ENCODE results near the gene GCM1.

Gene GCM1

GRCh38 chr6:53111865-53112264 is 36.8 kb downstream of the GCM1 start:
- FAIRE-seq (no peak), DNase-seq (ENCODE audit: insufficient read length, low spot score) (no peak)

- DNase-seq (ENCODE audit: insufficient read length, low spot score) (no peak), FAIRE-seq (no peak)
Observed at GRCh38 chr6:53109612-53110011, 39.0 kb downstream of the GCM1 start.

- DNase-seq (ENCODE audit: insufficient read length, low spot score) (no peak), FAIRE-seq (no peak)
Observed at GRCh38 chr6:53107091-53107490, 41.5 kb downstream of the GCM1 start.

GRCh38 chr6:53104916-53105315 is 43.7 kb downstream of the GCM1 start:
- FAIRE-seq: no peak

GRCh38 chr6:53103993-53104675 is 44.5 kb downstream of the GCM1 start:
- DNase-seq (ENCODE audit: insufficient read length, low spot score) (peak; percentile 12), FAIRE-seq (no peak)

More at GRCh38 chr6:53104916-53105315, 43.7 kb downstream of the GCM1 start:
- DNase-seq (ENCODE audit: insufficient read length, low spot score): no peak

GRCh38 chr6:53101006-53101405 is 47.6 kb downstream of the GCM1 start:
- no peak for DNase-seq (ENCODE audit: insufficient read length, low spot score)
- no peak for FAIRE-seq

GRCh38 chr6:53100561-53100960 is 48.1 kb downstream of the GCM1 start:
- FAIRE-seq (no peak), DNase-seq (ENCODE audit: insufficient read length, low spot score) (no peak)

- FAIRE-seq (no peak), DNase-seq (ENCODE audit: insufficient read length, low spot score) (no peak)
Observed at GRCh38 chr6:53095716-53096115, 52.9 kb downstream of the GCM1 start.

- FAIRE-seq (no peak), DNase-seq (ENCODE audit: insufficient read length, low spot score) (no peak)
Observed at GRCh38 chr6:53095270-53095669, 53.4 kb downstream of the GCM1 start.

GRCh38 chr6:53090576-53090975 is 58.1 kb downstream of the GCM1 start:
- DNase-seq (ENCODE audit: insufficient read length, low spot score): no peak
- FAIRE-seq: no peak

GRCh38 chr6:53089948-53090347 is 58.7 kb downstream of the GCM1 start:
- DNase-seq (ENCODE audit: insufficient read length, low spot score) (no peak), FAIRE-seq (no peak)

GRCh38 chr6:53086302-53086701 is 62.3 kb downstream of the GCM1 start:
- FAIRE-seq (no peak), DNase-seq (ENCODE audit: insufficient read length, low spot score) (no peak)

- DNase-seq (ENCODE audit: insufficient read length, low spot score): no peak
- no peak for FAIRE-seq
Observed at GRCh38 chr6:53080813-53081212, 67.8 kb downstream of the GCM1 start.
